Thoracic aorta (tissue), 2 donors: Measurements from ENCODE around the gene CENPT. TPM values are rescaled to one million over a fixed set of nuclear protein-coding genes. Genes with fewer than 3 reads are reported as not detected.

Source experiments
- ATAC-seq: fragments of 150-250 bp; one replicate; pipeline ENCODE4 v1.8.0; 2017; ENCODE audit warnings: low read depth; ENCODE audit not compliant: insufficient number of reproducible peaks, low FRiP score
- DNase-seq: peaks from one replicate; pipeline ENCODE4 v3.0.0-alpha.2; 2020; ENCODE audit warnings: low spot score
- H3K27ac ChIP-seq, 2 donors: fragments of 200-600 bp; sonication (generic); 1 replicate in 1 of 2; 2 replicates in 1 of 2; pipeline ENCODE4 v1.5.1; 2016; ENCODE audit warnings: mild to moderate bottlenecking in 2 of 2, moderate library complexity in 2 of 2
- H3K27me3 ChIP-seq: fragments of 200-600 bp; sonication (generic); replicated peaks from 2 replicates; pipeline ENCODE4 v1.6.0; 2016; ENCODE audit warnings: mild to moderate bottlenecking; ENCODE audit not compliant: insufficient read depth
- H3K36me3 ChIP-seq: fragments of 200-600 bp; sonication (generic); one replicate; pipeline ENCODE4 v1.5.1; 2016
- H3K4me1 ChIP-seq, 2 donors: fragments of 200-600 bp; sonication (generic); 1 replicate in 1 of 2; 2 replicates in 1 of 2; pipeline versions ENCODE4 v1.5.1 to v1.6.0; 2016; ENCODE audit warnings: low read depth in 2 of 2, mild to moderate bottlenecking in 1 of 2; ENCODE audit not compliant: control insufficient read depth in 1 of 2
- H3K4me3 ChIP-seq: fragments of 200-600 bp; sonication (generic); 2 replicates; pipeline ENCODE4 v1.5.1; 2016; ENCODE audit warnings: mild to moderate bottlenecking
- H3K9me3 ChIP-seq: fragments of 200-600 bp; sonication (generic); 2 replicates; pipeline ENCODE4 v1.5.1; 2016
- total RNA-seq, 2 donors: library from RNA; depleted of rRNA; stranded (reverse); fragments of >200 nt; gene quantifications; one replicate each; pipeline versions ENCODE4 v1.1.0 to v1.2.3, GENCODE V29; 2016
- TF ChIP-seq, protein P1 (sequence below): fragments of 200-600 bp; sonication (generic); IDR thresholded peaks from one replicate; pipeline ENCODE4 v1.5.1; 2019; ENCODE audit warnings: antibody characterized with exemption

Gene CENPT
- total RNA-seq, 2 donors from 2014 or later, result 59.6 to 70.9 TPM

DNA sequence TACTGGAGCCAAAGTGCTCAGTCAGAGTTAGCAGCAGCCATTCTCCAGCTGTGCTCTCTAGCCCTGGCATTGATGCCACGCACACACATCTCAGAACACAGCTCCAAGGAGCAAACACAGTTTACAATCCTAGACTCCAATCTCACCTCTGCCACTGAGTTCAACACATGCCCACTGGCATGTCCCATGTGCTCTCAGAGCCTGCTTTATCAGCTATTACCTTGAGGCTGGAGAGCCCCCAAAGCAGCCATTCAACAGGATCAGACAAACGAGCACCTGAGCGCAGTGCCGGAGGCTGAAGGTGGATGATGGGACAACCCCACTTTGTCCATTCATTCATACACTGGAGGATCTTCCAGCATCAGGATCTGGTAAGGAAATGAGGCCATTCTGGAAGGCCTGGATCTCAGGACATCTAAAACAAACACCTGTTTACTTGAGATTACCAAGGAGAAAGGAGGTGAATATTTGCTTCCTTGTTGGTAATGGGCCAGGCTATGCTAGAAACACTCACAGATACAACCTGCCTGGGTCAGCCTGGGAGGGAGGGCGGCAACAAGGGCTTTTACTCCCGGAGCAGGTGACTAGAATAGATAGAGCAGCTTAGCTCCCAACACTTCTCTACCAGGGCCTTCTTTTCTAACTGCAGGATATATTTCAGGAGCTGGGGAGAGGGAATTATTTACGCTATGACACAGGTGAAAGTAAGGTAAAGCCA is 66.5 kb downstream of the CENPT start:
- TF ChIP-seq, protein P1, sequence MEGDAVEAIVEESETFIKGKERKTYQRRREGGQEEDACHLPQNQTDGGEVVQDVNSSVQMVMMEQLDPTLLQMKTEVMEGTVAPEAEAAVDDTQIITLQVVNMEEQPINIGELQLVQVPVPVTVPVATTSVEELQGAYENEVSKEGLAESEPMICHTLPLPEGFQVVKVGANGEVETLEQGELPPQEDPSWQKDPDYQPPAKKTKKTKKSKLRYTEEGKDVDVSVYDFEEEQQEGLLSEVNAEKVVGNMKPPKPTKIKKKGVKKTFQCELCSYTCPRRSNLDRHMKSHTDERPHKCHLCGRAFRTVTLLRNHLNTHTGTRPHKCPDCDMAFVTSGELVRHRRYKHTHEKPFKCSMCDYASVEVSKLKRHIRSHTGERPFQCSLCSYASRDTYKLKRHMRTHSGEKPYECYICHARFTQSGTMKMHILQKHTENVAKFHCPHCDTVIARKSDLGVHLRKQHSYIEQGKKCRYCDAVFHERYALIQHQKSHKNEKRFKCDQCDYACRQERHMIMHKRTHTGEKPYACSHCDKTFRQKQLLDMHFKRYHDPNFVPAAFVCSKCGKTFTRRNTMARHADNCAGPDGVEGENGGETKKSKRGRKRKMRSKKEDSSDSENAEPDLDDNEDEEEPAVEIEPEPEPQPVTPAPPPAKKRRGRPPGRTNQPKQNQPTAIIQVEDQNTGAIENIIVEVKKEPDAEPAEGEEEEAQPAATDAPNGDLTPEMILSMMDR, result no peak
- no peaks in the 10 kb centered on the region for H3K27me3 ChIP-seq
- ATAC-seq (no peak), DNase-seq (no peak)
- no peak overlapping the region for H3K27ac ChIP-seq
- peaks cover 0 to 11% of the 10 kb centered on the region in 2 donors for H3K4me1 ChIP-seq
- no peak overlapping the region for H3K4me3 ChIP-seq
- H3K9me3 ChIP-seq, result no peaks in the 10 kb centered on the region
- no peaks in the 10 kb centered on the region for H3K36me3 ChIP-seq

DNA sequence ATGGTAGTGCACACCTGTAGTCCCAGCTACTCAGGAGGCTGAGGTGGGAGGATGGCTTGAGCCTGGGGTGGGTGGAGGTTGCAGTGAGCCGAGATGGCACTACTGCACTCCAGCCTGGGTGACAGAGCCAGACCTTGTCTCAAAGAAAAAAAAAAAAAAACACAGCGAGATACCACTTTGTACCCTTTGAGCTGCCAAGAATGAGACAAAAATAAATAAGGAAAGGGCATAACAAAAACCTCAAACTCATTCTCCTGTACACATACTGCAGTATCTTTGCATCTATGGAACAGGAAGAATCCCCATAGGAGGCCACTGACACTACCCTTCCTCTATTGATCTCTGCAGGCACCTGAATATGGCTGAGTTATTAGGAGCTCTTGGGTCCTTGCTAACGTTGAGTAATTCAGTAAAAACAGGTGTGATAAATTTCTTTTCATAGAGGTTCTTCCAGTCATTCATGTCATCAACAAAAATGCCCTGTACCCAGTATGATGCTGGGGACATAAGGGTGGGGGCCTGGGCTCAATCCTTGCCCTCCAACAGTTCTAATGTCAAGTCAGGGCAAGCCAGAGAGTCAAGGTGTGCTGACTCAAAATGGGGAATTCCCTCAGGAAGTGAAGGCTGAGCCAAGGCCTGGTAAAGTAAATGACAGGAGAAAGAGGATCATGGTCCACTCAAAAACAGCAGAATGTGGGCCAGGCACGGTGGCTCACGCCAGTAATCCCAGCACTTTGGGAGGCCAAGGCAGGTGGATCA is 68.1 kb downstream of the CENPT start:
- Histone ChIP-seq H3K4me3 (no peak overlapping the region), H3K27me3 (no peaks in the 10 kb centered on the region), H3K36me3 (no peaks in the 10 kb centered on the region), H3K27ac (no peak overlapping the region), H3K9me3 (no peaks in the 10 kb centered on the region), H3K4me1 (peaks cover 0 to 18% of the 10 kb centered on the region in 2 donors)
- no peak for ATAC-seq
- TF ChIP-seq, protein P1, result no peak
- DNase-seq, result no peak

Other genes with a start within 250 kb of the CENPT start
- 1 to 10 TPM in 1 of 2 donors, under 1 TPM in 1; 0.42 to 1.2 TPM for gene CARMIL2, start 202.5 kb downstream of the CENPT start, total RNA-seq
- gene ACD, start 187.4 kb downstream of the CENPT start, total RNA-seq, result 10 to 100 TPM; 16.9 to 20.4 TPM
- 10 to 100 TPM in 1 of 2 donors, 1 to 10 TPM in 1; 5.7 to 10.7 TPM for gene PARD6A, start 186.7 kb downstream of the CENPT start, total RNA-seq
- 10 to 100 TPM; 15.4 to 17.6 TPM for gene ENKD1, start 180.9 kb downstream of the CENPT start, total RNA-seq
- gene C16orf86, start 180.9 kb downstream of the CENPT start, total RNA-seq, result 10 to 100 TPM in 1 of 2 donors, 1 to 10 TPM in 1; 6.6 to 11.9 TPM
- gene GFOD2, start 128.4 kb downstream of the CENPT start, total RNA-seq, result 10 to 100 TPM; 13.3 to 19.2 TPM
- gene RANBP10, start 41.1 kb downstream of the CENPT start, total RNA-seq, result 10 to 100 TPM; 14.1 to 14.5 TPM
- 1 to 10 TPM; 4.1 to 8.5 TPM for gene TSNAXIP1, start 40.8 kb downstream of the CENPT start, total RNA-seq
- 10 to 100 TPM; 67.5 to 74.7 TPM for gene THAP11, start 5.4 kb downstream of the CENPT start, total RNA-seq
- gene NUTF2, start 760 bp downstream of the CENPT start, total RNA-seq, result 100 to 1,000 TPM in 1 of 2 donors, 10 to 100 TPM in 1; 79.0 to 172 TPM
- 10 to 100 TPM; 57.4 to 61.0 TPM for gene EDC4, start 25.4 kb upstream of the CENPT start, total RNA-seq
- not detected for gene NRN1L, start 37.2 kb upstream of the CENPT start, total RNA-seq
- gene PSKH1, start 45.6 kb upstream of the CENPT start, total RNA-seq, result 10 to 100 TPM; 24.1 to 36.0 TPM
- gene CTRL, start 84.2 kb upstream of the CENPT start, total RNA-seq, result 1 to 10 TPM in 1 of 2 donors, under 1 TPM in 1; 0.54 to 2.5 TPM
- gene PSMB10, start 89.2 kb upstream of the CENPT start, total RNA-seq, result 10 to 100 TPM; 19.8 to 52.7 TPM
- gene LCAT, start 96.4 kb upstream of the CENPT start, total RNA-seq, result 10 to 100 TPM; 28.1 to 46.6 TPM
- 100 to 1,000 TPM; 163 to 168 TPM for gene SLC12A4, start 120.9 kb upstream of the CENPT start, total RNA-seq
- not detected for gene DPEP3, start 132.8 kb upstream of the CENPT start, total RNA-seq
- 1 to 10 TPM in 1 of 2 donors, under 1 TPM in 1; 0.81 to 6.1 TPM for gene DPEP2, start 151.8 kb upstream of the CENPT start, total RNA-seq
- gene DPEP2NB, start 168.2 kb upstream of the CENPT start, total RNA-seq, result not detected
- 1 to 10 TPM; 5.4 to 5.8 TPM for gene DDX28, start 175.5 kb upstream of the CENPT start, total RNA-seq
- 1 to 10 TPM; 5.3 to 8.4 TPM for gene DUS2, start 175.6 kb upstream of the CENPT start, total RNA-seq
- gene NFATC3, start 237.7 kb upstream of the CENPT start, total RNA-seq, result 10 to 100 TPM; 51.1 to 56.7 TPM